Body of pancreas (tissue), 4 donors: ENCODE measurements around the gene TMEM151A.

ENCODE experiments used
- CTCF ChIP-seq, 7 experiments: fragments of 450-650 bp in 4 of 7; fragments of 200-600 bp in 3 of 7; sonication (generic) in 3 of 7; IDR thresholded peaks; one replicate each; pipeline ENCODE4 v1.5.1; 2016 to 2019; ENCODE audit warnings: antibody characterized with exemption in 7 of 7
- POLR2A ChIP-seq, 3 donors: fragments of 450-650 bp; IDR thresholded peaks; one replicate each; pipeline ENCODE4 v1.6.1; 2016; ENCODE audit warnings: antibody characterized with exemption in 3 of 3, mild to moderate bottlenecking in 2 of 3

GRCh38 chr11:66251809-66252208 is 39.9 kb upstream of the TMEM151A start:
- TF ChIP-seq CTCF (IDR thresholded peaks at IDR 0.05), result no peak
- TF ChIP-seq POLR2A (IDR thresholded peaks at IDR 0.05), result no peak
